HG03520 (cell line): ENCODE measurements around the gene PSME3.

Source experiments
- ATAC-seq: cut with Tn5 transposase; IDR thresholded peaks from one replicate; pipeline ENCODE4 v1.9.1; 2021; ENCODE audit warnings: mild to moderate bottlenecking, moderate library complexity; ENCODE audit not compliant: unreplicated experiment

The PSME3 gene

GRCh38 chr17:42814633-42815399 lies 18.4 kb upstream of the PSME3 start:
- no peak for ATAC-seq

GRCh38 chr17:42817866-42818265 lies 15.3 kb upstream of the PSME3 start:
- no peak for ATAC-seq

GRCh38 chr17:42818379-42818778 lies 14.8 kb upstream of the PSME3 start:
- ATAC-seq, result no peak

GRCh38 chr17:42819939-42820535 lies 13.2 kb upstream of the PSME3 start:
- no peak for ATAC-seq

GRCh38 chr17:42821176-42821575 lies 12.0 kb upstream of the PSME3 start:
- ATAC-seq, result no peak

- ATAC-seq, result no peak
Measured at GRCh38 chr17:42827472-42827871, 5.7 kb upstream of the PSME3 start.

- ATAC-seq, result no peak
Measured at GRCh38 chr17:42830971-42831370, 2.2 kb upstream of the PSME3 start.

- ATAC-seq, result no peak
Measured at GRCh38 chr17:42832213-42832933, 824 bp upstream of the PSME3 start.

- no peak for ATAC-seq
Measured at GRCh38 chr17:42833767-42834422, 698 bp downstream of the PSME3 start.

- no peak for ATAC-seq
Measured at GRCh38 chr17:42835732-42836131, 2.5 kb downstream of the PSME3 start.

GRCh38 chr17:42841975-42842685 lies 8.9 kb downstream of the PSME3 start:
- no peak for ATAC-seq

- ATAC-seq, result no peak
Measured at GRCh38 chr17:42843358-42843934, 10.2 kb downstream of the PSME3 start.

GRCh38 chr17:42844271-42844670 lies 11.1 kb downstream of the PSME3 start, which contains the start of gene AOC2:
Gene AOC2, plus strand, starts transcription at chr17:42844580. Its CDS starts 47 bp downstream, at chr17:42844627.
- ATAC-seq, result no peak

- no peak for ATAC-seq
Measured at GRCh38 chr17:42844761-42845555, 11.8 kb downstream of the PSME3 start.

GRCh38 chr17:42845556-42845917 lies 12.3 kb downstream of the PSME3 start:
- no peak for ATAC-seq

GRCh38 chr17:42845918-42846593 lies 12.9 kb downstream of the PSME3 start:
- no peak for ATAC-seq

GRCh38 chr17:42846594-42847280 lies 13.5 kb downstream of the PSME3 start:
- no peak for ATAC-seq

- no peak for ATAC-seq
Measured at GRCh38 chr17:42848093-42848492, 14.9 kb downstream of the PSME3 start.
